ENCODE data around the gene RIMBP2.

Gene RIMBP2

DNA sequence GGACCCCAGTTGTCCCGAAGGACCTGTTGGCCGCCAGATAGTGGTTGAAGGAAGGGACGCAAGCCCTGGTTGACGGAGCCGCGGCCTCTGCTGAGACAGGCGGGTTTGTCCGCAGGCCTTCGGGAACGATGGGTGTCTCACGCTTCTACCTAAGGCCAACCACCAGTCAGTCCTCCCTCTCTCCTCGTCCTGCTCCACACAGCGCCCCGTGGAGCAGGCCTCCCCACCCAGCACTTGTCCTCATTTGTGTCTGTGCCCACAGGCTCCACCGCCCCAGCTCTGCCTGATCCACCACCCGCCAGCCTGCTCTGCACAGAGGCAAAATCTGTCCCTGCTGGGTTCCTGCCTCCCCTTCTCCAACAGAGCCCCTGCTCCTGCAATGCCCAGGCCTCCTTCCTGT is 41.0 kb downstream of the RIMBP2 start:
- DNase-seq = no peak

DNA sequence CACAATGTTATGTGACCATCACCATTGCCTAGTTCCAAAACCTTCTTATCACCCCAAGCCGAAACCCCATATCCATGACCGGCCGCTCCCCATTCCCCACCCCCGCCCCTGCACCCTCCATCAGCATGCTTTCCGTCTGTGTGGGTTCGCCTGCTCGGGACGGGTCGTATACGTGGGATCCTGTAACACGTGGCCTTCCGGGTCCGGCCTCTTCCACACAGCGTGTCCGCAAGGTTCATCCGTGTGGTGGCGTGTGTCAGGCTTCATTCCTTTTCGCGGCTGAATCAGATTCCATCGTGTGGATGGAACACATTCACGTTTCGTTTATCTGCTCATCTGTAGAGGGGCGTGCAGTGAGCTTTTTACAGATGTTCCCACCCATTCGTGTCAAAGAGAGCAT is 41.4 kb downstream of the RIMBP2 start:
- DNase-seq = no peak

DNA sequence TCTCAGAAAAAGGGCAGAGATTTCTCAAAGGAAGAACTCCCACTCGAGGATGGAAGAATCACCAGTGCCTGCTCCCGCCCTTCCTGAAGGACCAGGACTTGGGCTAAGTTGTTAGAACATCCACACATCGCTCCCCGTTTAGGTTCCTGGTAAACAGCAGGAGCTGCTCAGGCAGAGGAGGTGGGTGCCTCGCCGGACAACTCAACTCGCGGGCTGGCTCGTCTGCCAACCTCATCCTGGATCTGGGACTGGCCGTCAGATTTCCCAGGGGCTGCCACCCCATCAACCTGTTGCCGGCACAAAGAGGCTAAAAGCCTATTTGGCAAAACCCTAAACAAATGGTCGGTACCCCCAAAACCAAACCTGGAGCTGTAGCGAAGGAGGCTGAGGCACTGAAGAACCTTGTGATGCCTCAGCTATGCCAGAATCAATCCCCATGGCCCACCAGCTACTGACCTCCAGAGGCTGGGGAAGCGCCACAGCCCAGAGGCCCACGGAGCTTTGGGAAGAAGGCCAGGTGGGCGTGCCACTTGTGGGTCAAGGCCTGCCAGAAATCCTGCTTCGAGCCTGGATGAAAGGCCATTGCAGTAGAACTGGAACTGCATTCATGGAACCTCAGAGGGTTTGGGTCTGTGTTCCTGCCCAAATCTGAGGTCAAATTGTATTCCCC is 42.9 kb downstream of the RIMBP2 start:
- no peak for DNase-seq

- DNase-seq = no peak
Observed at GRCh38 chr12:130672089-130672820, 43.8 kb downstream of the RIMBP2 start.

- no peak for DNase-seq
Observed at GRCh38 chr12:130671556-130671955, 44.5 kb downstream of the RIMBP2 start.

- no peak for DNase-seq
Observed at GRCh38 chr12:130669797-130670196, 46.3 kb downstream of the RIMBP2 start.

- DNase-seq = no peak
Observed at GRCh38 chr12:130669205-130669557, 46.9 kb downstream of the RIMBP2 start.

DNA sequence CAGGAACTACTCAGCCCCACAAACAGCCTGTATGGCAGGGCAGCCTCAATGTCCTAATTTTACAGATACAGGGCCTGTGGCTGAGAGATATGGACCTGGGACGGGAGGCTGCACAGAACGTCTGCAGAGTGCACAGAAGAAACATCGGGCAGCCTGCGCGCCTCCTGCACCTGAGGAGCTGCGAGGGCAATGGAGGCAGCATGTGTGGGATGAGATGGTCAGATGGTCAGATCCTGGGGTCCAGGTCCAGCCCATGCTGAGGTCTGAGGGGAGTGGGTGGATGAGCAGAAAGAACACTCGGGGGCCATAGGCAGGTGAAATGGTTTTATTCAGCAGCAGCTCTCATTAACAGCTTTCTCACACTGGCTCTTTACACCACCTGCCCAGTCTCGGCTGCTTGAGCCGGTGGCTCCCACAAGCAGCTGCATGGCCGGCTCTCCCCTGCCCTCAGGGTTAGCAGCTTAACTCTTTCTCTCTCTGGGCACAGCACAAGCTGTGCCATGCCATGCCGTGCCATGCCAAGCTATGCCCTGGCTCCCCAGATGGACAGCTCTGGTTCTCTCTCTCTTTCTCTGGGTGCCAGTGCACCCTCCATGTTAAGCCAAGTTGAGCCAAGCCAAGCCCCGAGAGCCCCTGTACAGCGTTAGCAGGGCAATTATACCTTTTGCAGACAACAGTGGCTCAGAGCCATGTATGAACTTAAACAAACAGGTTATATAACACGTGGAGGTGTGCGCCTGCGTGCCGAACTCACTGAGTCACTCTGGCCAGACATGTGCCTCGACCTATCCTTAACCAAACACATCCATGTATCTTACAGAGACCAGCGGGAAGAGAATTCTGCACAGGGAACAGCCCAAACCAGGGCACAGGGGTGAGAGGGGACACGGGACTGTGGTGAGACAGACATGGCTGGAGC is 47.6 kb downstream of the RIMBP2 start:
- DNase-seq = no peak

DNA sequence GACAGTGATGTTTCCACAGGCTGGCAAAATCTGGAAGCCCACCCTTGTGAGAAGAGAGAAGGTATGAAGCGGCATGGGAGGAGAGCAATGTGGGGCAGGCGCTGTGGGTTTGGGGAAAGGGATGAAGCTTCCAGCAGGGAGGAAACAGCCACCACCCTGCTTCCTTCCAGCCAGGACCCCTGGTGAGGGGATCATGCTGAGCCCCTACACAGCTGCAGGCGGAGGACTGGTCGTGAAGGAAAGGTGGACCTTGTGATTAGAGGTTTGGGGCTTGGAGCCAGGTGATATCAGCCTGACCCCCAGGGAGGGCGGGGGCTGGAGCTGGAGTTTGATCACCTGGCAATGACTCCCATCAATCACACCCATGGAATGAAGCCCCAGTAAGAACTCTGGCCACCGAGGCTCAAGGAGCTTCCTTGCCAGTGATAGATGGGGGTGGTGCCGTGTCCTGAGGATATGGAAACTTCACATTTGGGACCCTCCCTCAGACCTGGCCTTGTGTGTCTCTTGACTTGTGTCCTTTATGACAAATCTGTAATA is 48.6 kb downstream of the RIMBP2 start:
- DNase-seq = no peak

GRCh38 chr12:130666645-130667044 is 49.5 kb downstream of the RIMBP2 start:
- no peak for DNase-seq

DNA sequence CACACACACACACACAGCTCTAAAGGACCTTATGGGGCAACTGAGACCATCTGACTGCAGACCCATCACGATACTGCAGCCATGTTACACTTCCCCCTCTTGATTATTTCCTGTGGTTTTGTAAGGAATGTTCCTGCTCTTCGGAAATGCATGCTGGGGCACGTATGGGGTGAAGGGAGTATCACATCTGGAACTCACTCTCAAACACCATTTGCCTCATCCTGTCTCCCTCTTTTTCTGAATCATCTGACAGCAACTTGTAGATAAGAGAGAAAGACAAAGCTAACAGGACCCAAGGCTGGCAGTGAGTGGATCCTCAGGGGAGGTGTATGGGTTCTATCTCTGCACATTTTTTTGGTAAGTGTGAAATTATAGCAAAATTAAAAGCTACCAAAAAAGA is 50.3 kb downstream of the RIMBP2 start:
- DNase-seq = no peak

DNA sequence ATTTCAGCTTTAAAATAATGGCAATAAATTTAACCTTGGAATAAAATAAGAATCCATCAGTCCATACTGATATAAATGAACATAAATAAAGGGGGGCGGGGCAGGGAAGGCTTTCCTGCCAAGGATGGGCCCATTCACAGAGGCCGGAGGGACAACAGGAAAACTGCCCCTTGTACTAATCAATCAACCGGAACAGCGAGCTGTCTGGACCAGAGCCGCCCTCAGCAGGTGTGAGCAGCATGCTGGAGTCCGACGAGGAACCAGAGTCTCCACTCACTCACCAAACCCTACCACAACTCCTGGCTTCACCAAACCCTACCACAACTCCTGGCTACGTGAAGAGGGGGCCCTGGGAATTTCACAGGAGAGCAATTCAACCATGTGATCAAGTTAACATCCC is 51.3 kb downstream of the RIMBP2 start:
- no peak for DNase-seq

- DNase-seq = no peak
Observed at GRCh38 chr12:130664252-130664651, 51.8 kb downstream of the RIMBP2 start.

GRCh38 chr12:130663514-130663913 is 52.6 kb downstream of the RIMBP2 start:
- DNase-seq = peak in 1 of 5 donors; percentile 51

DNA sequence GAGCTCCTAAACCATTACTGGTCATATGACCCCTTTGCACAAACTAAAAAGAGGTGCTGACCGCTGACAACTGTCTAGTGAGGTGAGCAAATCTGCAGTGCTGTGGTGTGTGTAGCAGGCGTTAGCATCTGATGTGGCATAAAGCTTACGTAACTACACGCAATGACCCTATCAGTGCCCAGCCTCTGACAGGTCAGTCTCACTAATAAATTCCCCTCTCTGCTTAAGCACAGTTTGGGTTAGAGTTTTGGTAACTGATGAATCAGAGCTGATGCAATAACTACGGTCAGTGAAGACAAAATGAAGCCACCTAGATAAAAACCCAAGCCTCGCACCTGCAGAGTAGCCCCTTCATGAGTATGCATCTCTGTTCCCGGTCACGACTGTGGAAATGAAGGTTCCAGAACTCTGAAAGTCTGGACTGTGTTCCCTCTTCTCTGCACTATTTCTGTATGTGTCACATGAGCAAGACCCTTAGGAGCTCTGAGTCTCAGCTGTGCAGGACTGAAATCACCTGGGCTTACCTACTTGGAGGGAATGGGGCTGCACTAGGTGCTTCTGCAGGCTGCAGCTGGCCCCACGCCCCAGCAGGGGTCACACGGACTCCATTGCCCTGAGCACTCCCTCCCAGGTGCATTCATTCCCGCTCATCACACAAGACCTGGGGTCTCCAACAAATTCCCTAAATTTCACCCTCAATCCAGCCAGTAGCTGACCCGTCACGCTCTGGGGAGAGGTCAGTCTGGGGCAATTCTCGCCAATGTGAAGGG is 54.4 kb downstream of the RIMBP2 start:
- DNase-seq = no peak

- no peak for DNase-seq
Observed at GRCh38 chr12:130661059-130661458, 55.0 kb downstream of the RIMBP2 start.

- no peak for DNase-seq
Observed at GRCh38 chr12:130658145-130658911, 57.8 kb downstream of the RIMBP2 start.

- DNase-seq = no peak
Observed at GRCh38 chr12:130656411-130656810, 59.7 kb downstream of the RIMBP2 start.

GRCh38 chr12:130655881-130656280 is 60.2 kb downstream of the RIMBP2 start:
- DNase-seq = no peak

- no peak for DNase-seq
Observed at GRCh38 chr12:130655010-130655409, 61.1 kb downstream of the RIMBP2 start.

GRCh38 chr12:130651188-130651959 is 64.7 kb downstream of the RIMBP2 start:
- DNase-seq = no peak

All from T-helper 1 cell (primary cell).